CD4-positive, alpha-beta T cell treated with Interleukin-15 for 4 hours (primary cell): ENCODE results near the gene SLC47A1.

Experiments used
- DNase-seq: peaks from one replicate; pipeline ENCODE4 v3.0.0-alpha.2; 2020; ENCODE audit warnings: low spot score

The SLC47A1 gene

GRCh38 chr17:19610879-19611278 is 77.2 kb downstream of the SLC47A1 start:
- no peak for DNase-seq

GRCh38 chr17:19613979-19614378 is 80.3 kb downstream of the SLC47A1 start:
- DNase-seq = no peak

- no peak for DNase-seq
Observed at GRCh38 chr17:19614900-19615299, 81.2 kb downstream of the SLC47A1 start.

- DNase-seq = no peak
Observed at GRCh38 chr17:19618015-19618414, 84.4 kb downstream of the SLC47A1 start.

- no peak for DNase-seq
Observed at GRCh38 chr17:19619705-19620325, 86.2 kb downstream of the SLC47A1 start.

GRCh38 chr17:19621697-19622096 is 88.0 kb downstream of the SLC47A1 start:
- no peak for DNase-seq

- DNase-seq = no peak
Observed at GRCh38 chr17:19626079-19626478, 92.4 kb downstream of the SLC47A1 start.
